H1 (cell line): ENCODE results near the gene SRPRA. TPM values are rescaled to one million over a fixed set of nuclear protein-coding genes. Genes with fewer than 3 reads are reported as not detected.

Source experiments
- CTCF ChIA-PET: fragments of 300-600 bp; sonication (Branson Sonifier 250); formaldehyde crosslinking; loops from one replicate; lab custom pipeline; 2021; ENCODE audit not compliant: partially characterized antibody; lab: Charles Lee
- POLR2A ChIA-PET: fragments of 300-600 bp; sonication (Branson Sonifier 250); formaldehyde crosslinking; loops from one replicate; lab custom pipeline; 2021; ENCODE audit warnings: inconsistent platforms; ENCODE audit not compliant: partially characterized antibody; lab: Charles Lee
- DNase-seq, 2 experiments: peaks; one replicate each; pipeline versions ENCODE4 v3.0.0 to v3.0.0-alpha.2; 2010 to 2022; ENCODE audit warnings: low spot score in 2 of 2, low read depth in 1 of 2, mixed read lengths in 1 of 2
- FAIRE-seq: peaks from 2 replicates; lab custom pipeline; 2011; peaks lifted over from hg19 to GRCh38; lab: Jason Lieb, UNC
- H2AFZ ChIP-seq: 2 replicates; pipeline ENCODE4 v1.8.1; 2012; ENCODE audit warnings: low read length, inconsistent platforms
- H2AK5ac ChIP-seq: 2 replicates; pipeline ENCODE4 v1.6.1; 2013; ENCODE audit warnings: low read depth, low read length
- H2BK120ac ChIP-seq: replicated peaks from 2 replicates; pipeline ENCODE3; 2013; ENCODE audit warnings: low read depth, low read length, inconsistent platforms
- H2BK12ac ChIP-seq: 2 replicates; pipeline ENCODE4 v1.6.1; 2013; ENCODE audit warnings: low read depth, low read length
- H2BK15ac ChIP-seq: 2 replicates; pipeline ENCODE4 v1.6.1; 2013; ENCODE audit warnings: low read length
- H2BK20ac ChIP-seq: 2 replicates; pipeline ENCODE4 v1.6.1; 2013; ENCODE audit warnings: low read length
- H2BK5ac ChIP-seq: 2 replicates; pipeline ENCODE4 v1.6.1; 2013; ENCODE audit warnings: low read depth, low read length
- H3K14ac ChIP-seq: 2 replicates; pipeline ENCODE4 v1.6.1; 2013; ENCODE audit warnings: inconsistent platforms; ENCODE audit not compliant: insufficient read length
- H3K18ac ChIP-seq: 2 replicates; pipeline ENCODE4 v1.6.1; 2013; ENCODE audit warnings: low read length; ENCODE audit errors: extremely low read depth
- H3K23ac ChIP-seq: 2 replicates; pipeline ENCODE4 v1.6.1; 2013; ENCODE audit warnings: inconsistent platforms; ENCODE audit not compliant: insufficient read length
- H3K23me2 ChIP-seq: 2 replicates; pipeline ENCODE4 v1.6.1; 2013; ENCODE audit warnings: low read depth, low read length
- H3K27ac ChIP-seq: 2 replicates; pipeline ENCODE4 v1.6.1; 2011; ENCODE audit warnings: low read depth, low read length, inconsistent platforms
- H3K27me3 ChIP-seq, 4 experiments: replicated peaks in 1 of 4; 1 replicate in 1 of 4; 2 replicates in 3 of 4; pipeline versions ENCODE4 v1.6.1 to v1.8.1; 2011 to 2013; ENCODE audit warnings: low read length in 3 of 4, mild to moderate bottlenecking in 3 of 4, inconsistent platforms in 2 of 4, mixed read lengths in 2 of 4, moderate library complexity in 1 of 4; ENCODE audit not compliant: control insufficient read depth in 3 of 4, insufficient read depth in 3 of 4; ENCODE audit errors: extremely low read depth in 1 of 4
- H3K36me3 ChIP-seq, 4 experiments: 2 replicates each; pipeline versions ENCODE4 v1.6.1 to v1.8.1; 2011 to 2013; ENCODE audit warnings: mild to moderate bottlenecking in 4 of 4, low read length in 3 of 4, moderate library complexity in 2 of 4, control low read depth in 1 of 4, inconsistent platforms in 1 of 4; ENCODE audit not compliant: insufficient read depth in 4 of 4, control insufficient read depth in 2 of 4
- H3K4ac ChIP-seq: replicated peaks from 2 replicates; pipeline ENCODE3; 2013; ENCODE audit warnings: low read length, low read depth, mixed read lengths, inconsistent platforms; ENCODE audit not compliant: insufficient read length
- H3K4me1 ChIP-seq, 4 experiments: replicated peaks in 1 of 4; 1 replicate in 1 of 4; 2 replicates in 3 of 4; pipeline versions ENCODE4 v1.6.1 to v1.8.1; 2011 to 2013; ENCODE audit warnings: low read length in 3 of 4, inconsistent platforms in 2 of 4, mixed read lengths in 1 of 4; ENCODE audit not compliant: insufficient read depth in 4 of 4, control insufficient read depth in 3 of 4
- H3K4me2 ChIP-seq, 2 experiments: 2 replicates each; pipeline versions ENCODE4 v1.6.1 to v1.8.1; 2011 to 2013; ENCODE audit warnings: low read depth in 2 of 2, low read length in 2 of 2, control low read depth in 1 of 2, inconsistent platforms in 1 of 2, mild to moderate bottlenecking in 1 of 2; ENCODE audit not compliant: insufficient read depth in 1 of 2
- H3K4me3 ChIP-seq, 4 experiments: fragments of 200-600, 300-600 bp in 1 of 4; sonication (generic), shearing (Covaris generic), sonication (Bioruptor Twin) in 1 of 4; 2 replicates each; pipeline versions ENCODE4 v1.5.1 to v1.8.1; 2011 to 2016; ENCODE audit warnings: low read length in 4 of 4, low read depth in 3 of 4, control low read depth in 2 of 4, inconsistent platforms in 2 of 4, mild to moderate bottlenecking in 2 of 4, mixed read lengths in 1 of 4, moderate library complexity in 1 of 4; ENCODE audit not compliant: insufficient read depth in 2 of 4; ENCODE audit errors: extremely low read depth in 1 of 4
- H3K56ac ChIP-seq: replicated peaks from 2 replicates; pipeline ENCODE3; 2013; ENCODE audit warnings: low read depth, mild to moderate bottlenecking, mixed read lengths, low read length, inconsistent platforms; ENCODE audit not compliant: insufficient read length
- H3K79me1 ChIP-seq: 2 replicates; pipeline ENCODE4 v1.6.1; 2013; ENCODE audit warnings: low read depth, low read length, control low read depth
- H3K79me2 ChIP-seq, 2 experiments: 2 replicates each; pipeline versions ENCODE4 v1.6.1 to v1.8.1; 2012 to 2013; ENCODE audit warnings: low read length in 2 of 2, mild to moderate bottlenecking in 2 of 2, inconsistent platforms in 1 of 2; ENCODE audit not compliant: insufficient read depth in 2 of 2, control insufficient read depth in 1 of 2
- H3K9ac ChIP-seq, 4 experiments: replicated peaks in 1 of 4; 1 replicate in 1 of 4; 2 replicates in 3 of 4; pipeline versions ENCODE4 v1.6.1 to v1.8.1; 2011 to 2013; ENCODE audit warnings: low read depth in 3 of 4, low read length in 3 of 4, control low read depth in 2 of 4, mild to moderate bottlenecking in 2 of 4, moderate library complexity in 2 of 4, inconsistent platforms in 1 of 4; ENCODE audit errors: extremely low read depth in 1 of 4
- H3K9me3 ChIP-seq, 2 experiments: 2 replicates each; pipeline versions ENCODE4 v1.6.1 to v1.8.1; 2012 to 2013; ENCODE audit warnings: mild to moderate bottlenecking in 2 of 2, moderate library complexity in 2 of 2, control low read depth in 1 of 2, inconsistent platforms in 1 of 2, low read depth in 1 of 2, low read length in 1 of 2, mixed read lengths in 1 of 2; ENCODE audit not compliant: insufficient read depth in 2 of 2
- H4K20me1 ChIP-seq, 2 experiments: replicated peaks in 1 of 2; 2 replicates each; pipeline versions ENCODE3 to v1.8.1; 2011 to 2013; ENCODE audit warnings: inconsistent platforms in 2 of 2, low read length in 2 of 2, mild to moderate bottlenecking in 1 of 2; ENCODE audit not compliant: insufficient read depth in 2 of 2, control insufficient read depth in 1 of 2
- H4K5ac ChIP-seq: 2 replicates; pipeline ENCODE4 v1.6.1; 2013; ENCODE audit warnings: low read length, low read depth, mixed read lengths, inconsistent platforms; ENCODE audit not compliant: insufficient read length
- H4K8ac ChIP-seq: 2 replicates; pipeline ENCODE4 v1.8.0; 2013; ENCODE audit warnings: mild to moderate bottlenecking, moderate library complexity, low read length, inconsistent platforms; ENCODE audit not compliant: insufficient read depth; ENCODE audit errors: extremely low read depth
- H4K91ac ChIP-seq: replicated peaks from 2 replicates; pipeline ENCODE3; 2013; ENCODE audit warnings: low read length, mixed read lengths, inconsistent platforms; ENCODE audit not compliant: insufficient read length
- SAP30 ChIP-seq: fragments of 300-600 bp; sonication (generic); IDR thresholded peaks from 2 replicates; pipeline ENCODE4 v1.7.1; 2012; ENCODE audit warnings: low read length, moderate library complexity, mild to moderate bottlenecking, inconsistent platforms; ENCODE audit not compliant: insufficient read depth, insufficient replicate concordance
- SP4 ChIP-seq: IDR thresholded peaks from 2 replicates; pipeline ENCODE4 v1.6.1; 2012; ENCODE audit warnings: low read length, inconsistent platforms
- TCF12 ChIP-seq: IDR thresholded peaks from 2 replicates; pipeline ENCODE4 v1.6.1; 2011; ENCODE audit warnings: low read depth, mild to moderate bottlenecking, low read length
- WGBS, 2 experiments: shearing (Covaris generic) in 1 of 2; methylation state at CpG; one replicate each; pipeline versions ENCODE4 v1.1.6 to v1.1.7; 2013 to 2015; ENCODE audit warnings: low lambda C conversion rate in 2 of 2, mixed read lengths in 2 of 2, inconsistent platforms in 1 of 2, low coverage in 1 of 2, missing lambda C conversion rate in 1 of 2; ENCODE audit not compliant: insufficient replicate concordance in 2 of 2, insufficient coverage in 1 of 2, insufficient read length in 1 of 2; ENCODE audit errors: extremely low coverage in 1 of 2, missing lambda C conversion rate in 1 of 2; 5-methylcytosine and 5-hydroxymethylcytosine counted together
- polyA plus RNA-seq, 7 experiments: library from polyadenylated mRNA; depleted of rRNA in 3 of 7; stranded (reverse) in 5 of 7; unstranded in 2 of 7; fragments of >200 nt in 5 of 7; fragments of 200-250 nt in 2 of 7; gene quantifications; 1 replicate in 5 of 7; 2 replicates in 1 of 7; 4 replicates in 1 of 7; pipeline versions ENCODE4 v1.2.1 to v1.2.3, GENCODE V29; 2011 to 2013; ENCODE audit warnings: missing spikeins in 2 of 7, mixed read lengths in 2 of 7
- total RNA-seq: library from RNA; stranded (reverse); fragmentation: NEBNext Ultra II Directional; extraction: Animal tissue kit (Norgen Biotek cat#: 25700); gene quantifications from 2 replicates; pipeline ENCODE4 v1.2.1, GENCODE V29; 2021
- TF ChIP-seq, protein P1 (sequence below): IDR thresholded peaks from 2 replicates; pipeline ENCODE4 v1.6.1; 2012; ENCODE audit warnings: inconsistent platforms

SRPRA gene
- total and polyA plus RNA-seq, 2 of the 8 experiments (the other 6 are each of a cell fraction or from before 2014, with no cell fraction given) = 57.6 to 62.0 TPM

DNA sequence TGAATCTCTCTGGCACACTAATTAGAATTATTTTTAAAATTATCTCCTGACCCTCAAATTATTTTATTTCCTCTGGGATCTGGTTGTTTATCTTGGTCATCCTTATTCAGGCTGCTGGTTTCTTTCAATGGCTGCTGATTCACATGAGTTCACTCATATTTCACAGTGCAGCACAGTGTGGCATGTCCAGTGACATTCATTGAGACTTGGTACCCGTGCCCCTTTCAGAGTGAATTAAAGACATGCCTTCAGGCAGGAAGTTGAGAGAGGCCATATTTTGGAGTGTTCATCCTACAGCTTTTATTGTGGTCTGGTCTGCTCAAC, 48.7 kb upstream of the SRPRA start:
- Histone ChIP-seq H3K9ac (no peak overlapping the region), H4K20me1 (no peaks in the 10 kb centered on the region), H2BK12ac (no peak overlapping the region), H3K4me3 (no peak overlapping the region), H2BK15ac (no peak overlapping the region), H3K36me3 (peaks cover 0 to 4% (median 0%) of the 10 kb centered on the region in 4 experiments; a peak in 1 of 8 replicates), H3K4ac (no peak overlapping the region), H3K79me1 (peaks cover 2% of the 10 kb centered on the region; the same call in 1 of the 2 replicates), H3K4me2 (no peak overlapping the region), H2BK5ac (no peak overlapping the region; the same call in 1 of the 2 replicates), H2BK20ac (no peak overlapping the region), H4K91ac (no peak overlapping the region), H4K8ac (no peak overlapping the region), H3K4me1 (no peaks in the 10 kb centered on the region; a peak in 1 of 7 replicates), H3K27ac (no peak overlapping the region), H3K23ac (no peak overlapping the region), H2BK120ac (no peak overlapping the region), H3K18ac (no peak overlapping the region), H3K27me3 (no peaks in the 10 kb centered on the region), H2AFZ (no peak overlapping the region), H2AK5ac (no peak overlapping the region), H4K5ac (no peak overlapping the region), H3K56ac (no peak overlapping the region), H3K14ac (no peak overlapping the region), H3K9me3 (no peaks in the 10 kb centered on the region), H3K23me2 (no peaks in the 10 kb centered on the region), H3K79me2 (no peaks in the 10 kb centered on the region)
- FAIRE-seq = no peak
- WGBS, 2 experiments = 87% methylated on average over 1 of the region's 1 CpG; no CpG with 5 or more reads in 1 of the 2 experiments
- no peak for DNase-seq
- POLR2A ChIA-PET = interaction anchor here (1.0 kb wide), 1 partner anchor 12 kb away, joined by 3 read pairs; no protein-coding TSS in a partner anchor
- TF ChIP-seq, protein P1, sequence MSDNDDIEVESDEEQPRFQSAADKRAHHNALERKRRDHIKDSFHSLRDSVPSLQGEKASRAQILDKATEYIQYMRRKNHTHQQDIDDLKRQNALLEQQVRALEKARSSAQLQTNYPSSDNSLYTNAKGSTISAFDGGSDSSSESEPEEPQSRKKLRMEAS = no peak
- TF ChIP-seq SP4 = no peak
- TF ChIP-seq SAP30 = no peak
- TF ChIP-seq TCF12 = no peak
- CTCF ChIA-PET = interaction anchor here (1.9 to 2.5 kb wide), 2 partner anchors 10 to 164 kb away, joined by 6 to 17 read pairs; no protein-coding TSS in a partner anchor
